Spleen (tissue), 7 donors: Measurements from ENCODE around the gene STKLD1.

Experiments used
- CTCF ChIP-seq, 11 experiments: fragments of 200-600 bp in 7 of 11; fragments of 450-650 bp in 4 of 11; sonication (generic) in 4 of 11; IDR thresholded peaks in 8 of 11; conservative IDR thresholded peaks in 3 of 11; 1 replicate in 7 of 11; 2 replicates in 4 of 11; pipeline versions ENCODE4 v1.4.0 to v1.8.0; 2016 to 2021; ENCODE audit warnings: antibody characterized with exemption in 11 of 11, inconsistent platforms in 4 of 11, mild to moderate bottlenecking in 1 of 11
- POLR2A ChIP-seq, 3 donors: fragments of 450-650 bp; IDR thresholded peaks; one replicate each; pipeline ENCODE4 v1.5.1; 2017; ENCODE audit warnings: antibody characterized with exemption in 3 of 3, mild to moderate bottlenecking in 1 of 3
- POLR2AphosphoS5 ChIP-seq, 3 donors: sonication (generic); formaldehyde crosslinking; IDR thresholded peaks; one replicate each; pipeline ENCODE4 v1.5.1; 2017; ENCODE audit warnings: antibody characterized with exemption in 3 of 3
- donor health status: DM: no; HTN: no; CAD: no; lungs with moderate emphysema.
- donor health status: DM: no; HTN: no; CAD: no.
- donor health status: DM: no; HTN: no; CAD: no.

DNA sequence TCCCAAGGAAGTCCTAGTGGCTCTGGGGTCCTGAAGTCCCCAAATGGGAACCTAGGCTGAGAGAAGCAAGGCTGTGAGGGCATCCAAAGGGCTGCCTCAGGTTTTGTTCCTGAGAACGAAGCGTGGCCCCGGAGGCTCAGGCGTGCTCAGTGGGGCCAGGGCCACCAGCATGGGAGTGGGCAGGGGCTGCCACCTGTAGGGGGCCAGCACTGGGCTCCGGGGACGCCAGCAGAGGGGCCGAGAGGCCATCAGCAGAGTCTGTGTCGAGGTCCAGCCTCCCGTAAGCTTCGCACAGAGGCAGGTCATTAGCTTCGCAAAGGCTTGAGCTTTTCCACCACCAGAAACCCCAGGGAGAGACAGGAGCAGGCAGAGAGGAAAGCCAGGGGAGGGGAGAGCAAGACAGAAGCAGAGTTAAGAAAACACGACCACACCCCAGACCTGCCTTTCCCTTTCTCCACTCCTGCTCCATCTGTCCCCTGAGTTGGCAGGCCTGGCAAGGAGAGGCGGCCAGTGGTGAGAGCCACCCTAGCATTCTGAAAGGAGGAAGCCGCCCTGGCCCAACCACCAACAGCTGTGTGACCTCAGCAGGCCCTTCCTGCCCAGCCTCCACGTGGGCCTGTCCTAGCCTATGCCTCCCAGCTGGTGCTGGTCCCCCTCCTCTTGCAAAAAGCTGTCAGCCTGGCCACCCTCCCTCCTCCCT lies 34.6 kb upstream of the STKLD1 start:
- no peak for TF ChIP-seq CTCF (IDR thresholded peaks at IDR 0.05 in 8 of 11, conservative IDR thresholded peaks at IDR 0.05 in 3 of 11)
- TF ChIP-seq POLR2AphosphoS5 (IDR thresholded peaks at IDR 0.05): peak in 2 of 3 donors; percentile 53 to 69
- TF ChIP-seq POLR2A (IDR thresholded peaks at IDR 0.05): no peak
